GM12891 (cell line): ENCODE measurements around the gene TENT4B.

Source experiments
- PAX5 ChIP-seq: IDR thresholded peaks from 2 replicates; pipeline ENCODE4 v1.6.1; 2011; ENCODE audit warnings: low read length, moderate library complexity, mild to moderate bottlenecking; ENCODE audit not compliant: insufficient read depth, severe bottlenecking
- POLR2A ChIP-seq: IDR thresholded peaks from 2 replicates; pipeline ENCODE4 v1.6.1; 2011; ENCODE audit warnings: low read depth, low read length, control low read depth
- POLR2AphosphoS5 ChIP-seq: IDR thresholded peaks from 2 replicates; pipeline ENCODE4 v1.6.1; 2011; ENCODE audit warnings: low read depth, low read length, control low read depth
- POU2F2 ChIP-seq: IDR thresholded peaks from 2 replicates; pipeline ENCODE4 v1.6.1; 2011; ENCODE audit warnings: low read depth, mild to moderate bottlenecking, control low read depth, low read length, moderate library complexity
- TAF1 ChIP-seq: IDR thresholded peaks from 2 replicates; pipeline ENCODE4 v1.6.1; 2011; ENCODE audit warnings: low read depth, low read length, control low read depth

GRCh38 chr16:50247123-50247905 is 94.2 kb downstream of the TENT4B start:
- TF ChIP-seq POLR2AphosphoS5 (no peak), PAX5 (no peak), POU2F2 (no peak), TAF1 (no peak), POLR2A (no peak)
